Measurements from ENCODE around the gene CELF2.

The CELF2 gene

DNA sequence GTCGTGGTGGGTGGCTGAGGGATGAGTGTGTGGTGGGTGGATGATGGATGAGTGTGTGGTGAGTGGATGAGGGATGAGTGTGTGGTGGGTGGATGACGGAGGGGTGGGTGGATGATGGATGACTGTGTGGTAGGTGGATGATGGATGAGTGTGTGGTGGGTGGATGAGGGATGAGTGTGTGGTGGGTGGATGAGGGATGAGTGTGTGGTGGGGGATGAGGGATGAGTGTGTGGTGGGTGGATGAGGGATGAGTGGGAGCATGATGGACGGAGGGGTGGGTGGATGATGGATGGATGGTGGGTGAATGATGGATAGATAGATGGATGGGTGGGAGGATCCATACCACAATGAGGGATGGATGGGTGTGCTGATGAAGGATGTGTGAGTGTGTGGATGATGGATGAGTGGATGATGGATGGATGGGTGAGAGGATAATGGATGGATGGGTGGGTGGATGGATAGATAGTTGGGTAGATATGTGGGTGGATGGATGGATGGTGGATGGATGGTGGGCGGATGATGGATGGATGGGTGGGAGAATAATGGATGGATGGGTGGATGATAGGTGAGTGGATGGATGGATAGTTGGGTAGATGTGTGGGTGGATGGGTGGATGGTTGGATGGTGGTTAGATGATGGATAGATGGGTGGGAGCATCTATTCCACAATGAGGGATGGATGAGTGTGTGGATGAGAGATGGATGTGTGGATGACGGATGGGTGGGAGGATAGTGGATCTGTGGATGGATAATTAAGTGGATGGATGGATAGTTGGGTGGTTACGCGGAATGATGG, 266.8 kb downstream of the CELF2 start:
- H3K4me3 ChIP-seq (ENCODE audit: low read depth, low read length), result no peak overlapping the region
- no peaks in the 10 kb centered on the region for H3K9me3 ChIP-seq
- no peaks in the 10 kb centered on the region for H3K4me1 ChIP-seq
- no peaks in the 10 kb centered on the region for H3K27me3 ChIP-seq
- no peaks in the 10 kb centered on the region for H3K36me3 ChIP-seq
- TF ChIP-seq, protein P1, sequence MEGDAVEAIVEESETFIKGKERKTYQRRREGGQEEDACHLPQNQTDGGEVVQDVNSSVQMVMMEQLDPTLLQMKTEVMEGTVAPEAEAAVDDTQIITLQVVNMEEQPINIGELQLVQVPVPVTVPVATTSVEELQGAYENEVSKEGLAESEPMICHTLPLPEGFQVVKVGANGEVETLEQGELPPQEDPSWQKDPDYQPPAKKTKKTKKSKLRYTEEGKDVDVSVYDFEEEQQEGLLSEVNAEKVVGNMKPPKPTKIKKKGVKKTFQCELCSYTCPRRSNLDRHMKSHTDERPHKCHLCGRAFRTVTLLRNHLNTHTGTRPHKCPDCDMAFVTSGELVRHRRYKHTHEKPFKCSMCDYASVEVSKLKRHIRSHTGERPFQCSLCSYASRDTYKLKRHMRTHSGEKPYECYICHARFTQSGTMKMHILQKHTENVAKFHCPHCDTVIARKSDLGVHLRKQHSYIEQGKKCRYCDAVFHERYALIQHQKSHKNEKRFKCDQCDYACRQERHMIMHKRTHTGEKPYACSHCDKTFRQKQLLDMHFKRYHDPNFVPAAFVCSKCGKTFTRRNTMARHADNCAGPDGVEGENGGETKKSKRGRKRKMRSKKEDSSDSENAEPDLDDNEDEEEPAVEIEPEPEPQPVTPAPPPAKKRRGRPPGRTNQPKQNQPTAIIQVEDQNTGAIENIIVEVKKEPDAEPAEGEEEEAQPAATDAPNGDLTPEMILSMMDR (IDR thresholded peaks at IDR 0.05; ENCODE audit: low read depth, low read length), result no peak
- DNase-seq, result no peak

DNA sequence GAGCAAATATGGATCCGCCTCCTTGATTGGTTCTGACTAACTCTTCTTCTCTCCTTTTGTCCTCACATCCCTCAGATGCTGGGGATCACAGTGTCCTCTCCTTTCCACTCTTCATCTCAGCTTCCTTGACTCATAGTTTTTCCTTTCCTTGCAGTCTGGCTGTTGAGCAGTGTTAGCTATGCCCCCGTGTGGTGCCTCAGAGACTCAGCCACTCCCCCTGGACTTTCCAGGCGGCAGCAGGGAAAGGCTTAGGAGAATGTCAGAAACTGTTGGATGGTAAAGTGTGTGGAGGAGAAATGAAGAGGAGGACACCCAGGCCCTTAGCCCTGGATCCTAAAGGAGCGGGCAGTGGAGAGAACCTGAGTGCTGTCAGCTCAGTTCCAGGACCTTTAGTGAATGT, 267.5 kb downstream of the CELF2 start:
- Histone ChIP-seq H3K27me3 (no peaks in the 10 kb centered on the region), H3K4me1 (no peaks in the 10 kb centered on the region), H3K4me3 (ENCODE audit: low read depth, low read length) (no peak overlapping the region), H3K9me3 (no peaks in the 10 kb centered on the region), H3K36me3 (no peaks in the 10 kb centered on the region)
- no peak for DNase-seq
- TF ChIP-seq, protein P1 (IDR thresholded peaks at IDR 0.05; ENCODE audit: low read depth, low read length), result no peak

DNA sequence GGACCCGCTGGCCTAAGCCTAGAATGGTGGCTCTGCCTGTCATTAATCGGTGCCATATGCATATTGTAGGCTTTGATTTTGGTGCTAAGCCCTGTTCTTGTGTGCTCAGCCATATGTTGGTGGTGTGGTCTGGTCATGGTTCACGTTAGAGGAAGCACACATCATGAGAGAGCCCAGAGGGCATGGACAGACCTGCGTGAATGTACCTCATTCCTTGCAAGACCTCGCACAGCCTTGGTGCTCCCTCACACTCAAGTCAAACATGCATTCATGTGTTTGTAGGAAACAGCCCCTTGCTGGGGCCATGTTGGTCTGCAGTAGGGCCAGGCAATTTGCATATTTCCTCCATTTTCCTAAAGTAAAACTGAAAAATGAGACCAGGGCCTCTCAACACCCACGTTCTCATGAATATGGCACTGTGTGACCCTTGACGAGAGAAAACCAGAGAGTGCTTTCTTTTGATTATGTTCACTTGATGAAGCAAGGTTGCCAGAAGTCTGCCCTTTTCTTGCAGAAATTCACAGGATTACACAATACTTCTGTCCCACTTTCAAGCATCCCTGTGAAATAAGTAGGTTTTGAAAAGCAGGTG, 268.7 kb downstream of the CELF2 start:
- TF ChIP-seq, protein P1 (IDR thresholded peaks at IDR 0.05; ENCODE audit: low read depth, low read length), result no peak
- Histone ChIP-seq H3K36me3 (no peaks in the 10 kb centered on the region), H3K9me3 (no peaks in the 10 kb centered on the region), H3K4me1 (no peaks in the 10 kb centered on the region), H3K27me3 (no peaks in the 10 kb centered on the region), H3K4me3 (ENCODE audit: low read depth, low read length) (no peak overlapping the region)
- no peak for DNase-seq

DNA sequence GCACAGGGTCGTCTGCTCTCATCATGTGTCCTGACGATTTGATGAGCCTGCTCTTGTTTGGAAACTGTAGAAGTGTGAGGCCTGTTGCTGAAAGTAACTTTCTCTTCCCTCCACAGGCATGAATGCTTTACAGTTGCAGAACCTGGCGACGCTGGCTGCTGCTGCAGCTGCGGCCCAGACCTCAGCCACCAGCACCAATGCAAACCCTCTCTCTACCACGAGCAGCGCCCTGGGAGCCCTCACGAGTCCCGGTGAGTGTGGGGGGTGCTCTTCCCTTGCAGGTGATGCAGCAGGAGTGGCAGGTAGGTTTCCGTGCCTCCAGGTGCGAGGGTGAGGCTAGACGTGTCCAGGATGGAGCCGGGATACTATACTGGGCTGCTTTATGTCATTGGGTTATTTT, 270.6 kb downstream of the CELF2 start:
- no peaks in the 10 kb centered on the region for H3K9me3 ChIP-seq
- H3K4me1 ChIP-seq, result no peaks in the 10 kb centered on the region
- no peak for DNase-seq
- H3K27me3 ChIP-seq, result no peaks in the 10 kb centered on the region
- H3K36me3 ChIP-seq, result no peaks in the 10 kb centered on the region
- no peak overlapping the region for H3K4me3 ChIP-seq (ENCODE audit: low read depth, low read length)
- TF ChIP-seq, protein P1 (IDR thresholded peaks at IDR 0.05; ENCODE audit: low read depth, low read length), result no peak

DNA sequence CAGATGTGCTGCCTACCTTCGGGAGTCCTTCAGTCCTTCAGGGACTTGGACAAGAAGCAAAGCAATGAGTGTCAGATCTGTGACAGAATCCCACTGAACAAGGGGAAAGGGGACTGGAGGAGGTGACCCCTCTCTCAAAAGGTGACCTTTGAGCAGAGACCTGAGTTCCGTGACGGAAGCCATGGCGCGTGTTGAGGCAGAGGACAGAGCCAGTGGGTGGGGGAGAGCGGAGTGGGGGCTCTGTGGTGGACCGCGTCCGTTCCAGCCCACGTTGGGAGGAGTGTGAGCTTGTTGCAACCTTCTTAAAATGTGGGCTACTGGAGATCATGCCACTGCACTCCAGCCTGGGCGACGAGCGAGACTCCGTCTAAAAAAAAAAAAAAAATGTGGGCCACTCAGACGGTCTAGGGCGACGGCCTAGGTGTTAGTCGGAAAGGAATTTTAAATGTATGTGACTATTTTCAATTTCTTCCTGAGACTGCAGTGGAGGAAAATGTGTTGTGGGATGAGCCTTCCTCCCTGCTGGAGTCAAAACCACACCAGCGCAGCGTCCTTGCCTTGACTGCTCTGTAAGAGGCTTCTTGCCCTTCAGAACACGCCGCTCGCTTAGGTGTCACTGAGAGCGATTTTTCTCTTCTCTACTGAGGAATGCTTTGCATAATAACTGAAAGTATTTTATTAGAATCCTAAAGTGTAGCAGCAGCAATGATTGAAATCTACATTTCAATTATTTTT, 272.7 kb downstream of the CELF2 start:
- DNase-seq, result no peak
- no peaks in the 10 kb centered on the region for H3K27me3 ChIP-seq
- no peaks in the 10 kb centered on the region for H3K4me1 ChIP-seq
- no peak overlapping the region for H3K4me3 ChIP-seq (ENCODE audit: low read depth, low read length)
- H3K36me3 ChIP-seq, result no peaks in the 10 kb centered on the region
- TF ChIP-seq, protein P1 (IDR thresholded peaks at IDR 0.05; ENCODE audit: low read depth, low read length), result no peak
- H3K9me3 ChIP-seq, result no peaks in the 10 kb centered on the region

All from BE2C (cell line).